Measurements from ENCODE around the gene ADAM12. TPM values are rescaled to one million over a fixed set of nuclear protein-coding genes. Genes with fewer than 3 reads are reported as not detected.

The ADAM12 gene
- total RNA-seq, 4 donors from 2014 or later: 0.19 to 2.6 (median 1.5) TPM

DNA sequence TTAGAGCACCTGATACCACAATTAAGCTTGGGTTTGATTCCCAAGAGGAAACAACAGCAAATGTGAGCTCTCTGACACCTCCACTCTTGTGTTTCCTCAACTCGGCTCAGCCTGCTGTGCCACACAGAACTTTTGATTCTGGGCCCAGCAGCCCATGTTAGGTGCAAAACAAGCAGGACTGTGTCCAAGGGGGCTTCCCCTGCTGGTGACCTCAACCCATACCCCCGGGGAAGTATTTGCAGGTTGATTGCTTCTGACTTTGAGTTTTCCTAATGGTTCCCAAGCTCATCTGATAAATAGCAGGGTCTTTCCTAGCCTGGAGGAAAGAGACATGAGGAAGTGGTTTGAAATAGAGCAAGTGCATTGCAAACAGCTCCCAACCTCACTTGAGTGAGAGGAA lies 43.5 kb upstream of the ADAM12 start:
- TF ChIP-seq POLR2A (IDR thresholded peaks at IDR 0.05) (no peak), POLR2AphosphoS5 (IDR thresholded peaks at IDR 0.05) (no peak), EP300 (IDR thresholded peaks at IDR 0.05) (no peak)
- TF ChIP-seq, protein P1, sequence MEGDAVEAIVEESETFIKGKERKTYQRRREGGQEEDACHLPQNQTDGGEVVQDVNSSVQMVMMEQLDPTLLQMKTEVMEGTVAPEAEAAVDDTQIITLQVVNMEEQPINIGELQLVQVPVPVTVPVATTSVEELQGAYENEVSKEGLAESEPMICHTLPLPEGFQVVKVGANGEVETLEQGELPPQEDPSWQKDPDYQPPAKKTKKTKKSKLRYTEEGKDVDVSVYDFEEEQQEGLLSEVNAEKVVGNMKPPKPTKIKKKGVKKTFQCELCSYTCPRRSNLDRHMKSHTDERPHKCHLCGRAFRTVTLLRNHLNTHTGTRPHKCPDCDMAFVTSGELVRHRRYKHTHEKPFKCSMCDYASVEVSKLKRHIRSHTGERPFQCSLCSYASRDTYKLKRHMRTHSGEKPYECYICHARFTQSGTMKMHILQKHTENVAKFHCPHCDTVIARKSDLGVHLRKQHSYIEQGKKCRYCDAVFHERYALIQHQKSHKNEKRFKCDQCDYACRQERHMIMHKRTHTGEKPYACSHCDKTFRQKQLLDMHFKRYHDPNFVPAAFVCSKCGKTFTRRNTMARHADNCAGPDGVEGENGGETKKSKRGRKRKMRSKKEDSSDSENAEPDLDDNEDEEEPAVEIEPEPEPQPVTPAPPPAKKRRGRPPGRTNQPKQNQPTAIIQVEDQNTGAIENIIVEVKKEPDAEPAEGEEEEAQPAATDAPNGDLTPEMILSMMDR (IDR thresholded peaks at IDR 0.05): no peak
- Histone ChIP-seq H3K27me3 (no peaks in the 10 kb centered on the region), H3K36me3 (no peaks in the 10 kb centered on the region), H3K9me3 (no peaks in the 10 kb centered on the region), H3K4me3 (no peak overlapping the region), H3K4me1 (no peaks in the 10 kb centered on the region), H3K27ac (no peak overlapping the region)
- no peak for DNase-seq (ENCODE audit: low spot score in 2 of 2)
- 88% methylated on average over 2 of the region's 2 CpGs for WGBS

DNA sequence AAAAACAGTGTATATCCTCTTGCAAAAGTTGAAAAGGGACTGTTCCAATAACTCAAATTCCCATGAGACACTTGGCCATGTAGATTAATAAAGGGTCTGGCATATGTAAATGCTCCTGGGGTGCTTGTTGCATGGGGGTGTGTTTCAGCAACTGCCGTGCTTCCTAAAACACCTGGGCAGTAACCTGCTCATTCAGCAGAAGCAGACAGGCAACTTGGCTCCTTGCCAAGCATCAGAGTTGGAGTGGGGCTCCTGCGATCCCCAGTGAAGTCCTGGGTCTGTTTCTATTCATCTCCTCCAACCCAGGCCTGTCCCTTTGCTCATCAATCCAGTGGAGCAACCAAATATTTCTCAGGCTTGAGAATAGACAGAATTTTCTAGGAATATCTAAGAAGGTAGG lies 42.2 kb upstream of the ADAM12 start:
- H3K9me3 ChIP-seq: no peaks in the 10 kb centered on the region
- DNase-seq (ENCODE audit: low spot score in 2 of 2): no peak
- H3K4me1 ChIP-seq: no peaks in the 10 kb centered on the region
- no peaks in the 10 kb centered on the region for H3K27me3 ChIP-seq
- H3K4me3 ChIP-seq: no peak overlapping the region
- 88% methylated on average over 2 of the region's 2 CpGs for WGBS
- H3K36me3 ChIP-seq: no peaks in the 10 kb centered on the region
- no peak for TF ChIP-seq POLR2A (IDR thresholded peaks at IDR 0.05)
- no peak for TF ChIP-seq EP300 (IDR thresholded peaks at IDR 0.05)
- TF ChIP-seq, protein P1 (IDR thresholded peaks at IDR 0.05): no peak
- no peak for TF ChIP-seq POLR2AphosphoS5 (IDR thresholded peaks at IDR 0.05)
- no peak overlapping the region for H3K27ac ChIP-seq

DNA sequence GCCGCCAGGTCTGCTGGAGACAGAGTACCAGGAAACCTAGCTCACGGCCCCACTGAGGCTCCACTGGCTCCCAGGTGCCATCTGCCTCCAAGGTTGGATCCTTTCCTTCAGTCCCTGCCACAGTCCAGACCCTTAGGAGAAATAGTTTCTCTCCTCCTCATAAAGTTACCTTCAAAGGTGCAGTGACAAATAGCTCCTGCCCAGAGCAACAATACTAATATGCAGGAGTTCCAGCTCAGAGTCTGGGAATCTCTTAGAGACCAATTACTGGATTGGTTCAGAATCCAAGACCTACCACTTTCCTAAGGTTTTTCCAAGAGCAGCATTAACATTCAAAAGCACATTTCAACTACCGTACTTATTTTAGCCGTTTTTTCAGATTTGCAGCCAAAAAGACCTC lies 41.0 kb upstream of the ADAM12 start:
- H3K27me3 ChIP-seq: no peaks in the 10 kb centered on the region
- TF ChIP-seq POLR2A (IDR thresholded peaks at IDR 0.05) (no peak), POLR2AphosphoS5 (IDR thresholded peaks at IDR 0.05) (no peak), EP300 (IDR thresholded peaks at IDR 0.05) (no peak)
- TF ChIP-seq, protein P1 (IDR thresholded peaks at IDR 0.05): no peak
- no peaks in the 10 kb centered on the region for H3K9me3 ChIP-seq
- no peak for DNase-seq (ENCODE audit: low spot score in 2 of 2)
- no peaks in the 10 kb centered on the region for H3K36me3 ChIP-seq
- H3K4me3 ChIP-seq: no peak overlapping the region
- no peak overlapping the region for H3K27ac ChIP-seq
- 91% methylated on average over 4 of the region's 4 CpGs for WGBS
- H3K4me1 ChIP-seq: no peaks in the 10 kb centered on the region

DNA sequence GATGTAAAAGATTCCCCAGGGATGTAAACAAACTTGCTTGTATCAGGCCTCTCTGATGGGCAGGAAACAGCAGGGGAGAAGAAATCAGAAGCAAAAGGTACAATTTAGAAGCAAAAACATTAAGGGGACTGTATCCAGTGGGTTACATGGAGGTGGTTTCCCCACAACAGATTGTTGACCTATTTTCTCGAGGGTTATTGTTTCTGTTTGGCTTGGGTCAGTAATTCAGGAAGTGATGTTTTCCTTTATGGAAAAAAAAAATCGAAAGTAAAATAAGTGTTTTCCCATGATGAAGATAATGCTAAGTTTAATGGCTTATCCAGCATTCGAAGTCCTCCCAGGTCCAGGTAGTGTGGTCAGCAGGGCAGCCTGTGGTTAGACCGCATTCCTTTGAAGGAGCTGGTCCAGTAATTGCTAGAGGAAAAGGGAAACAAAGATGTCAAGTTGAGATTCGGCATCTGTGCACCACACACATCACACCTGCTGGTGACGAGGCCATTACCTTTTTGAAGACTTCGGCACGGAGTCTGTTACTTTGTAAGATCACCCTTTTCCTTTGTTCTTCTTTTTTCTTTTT lies 37.3 kb upstream of the ADAM12 start:
- TF ChIP-seq POLR2A (IDR thresholded peaks at IDR 0.05) (no peak), POLR2AphosphoS5 (IDR thresholded peaks at IDR 0.05) (no peak), EP300 (IDR thresholded peaks at IDR 0.05) (no peak)
- TF ChIP-seq, protein P1 (IDR thresholded peaks at IDR 0.05): no peak
- H3K4me3 ChIP-seq: no peak overlapping the region
- 62% methylated on average over 8 of the region's 8 CpGs for WGBS
- DNase-seq (ENCODE audit: low spot score in 2 of 2): no peak
- peaks cover 3% of the 10 kb centered on the region for H3K9me3 ChIP-seq
- H3K27me3 ChIP-seq: no peaks in the 10 kb centered on the region
- H3K36me3 ChIP-seq: no peaks in the 10 kb centered on the region
- no peaks in the 10 kb centered on the region for H3K4me1 ChIP-seq
- H3K27ac ChIP-seq: no peak overlapping the region

DNA sequence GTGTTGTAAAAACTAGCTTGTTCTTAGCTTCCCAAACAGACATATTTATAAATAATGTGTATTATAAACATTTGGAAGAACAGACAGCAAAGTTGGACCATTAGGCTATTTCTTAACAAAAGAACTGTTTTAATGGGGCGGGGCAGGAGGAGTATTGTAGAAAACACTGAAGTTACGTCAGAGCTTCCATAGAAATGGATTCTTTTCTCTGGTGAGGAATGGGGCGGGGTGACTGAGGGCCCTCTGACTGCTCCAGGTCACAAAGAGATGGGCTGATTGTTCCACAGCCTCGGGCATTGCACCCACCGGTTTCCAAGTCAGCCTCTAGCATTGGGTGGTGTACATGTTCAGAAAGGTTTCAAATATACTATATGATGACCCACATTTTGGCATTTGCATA lies 36.8 kb upstream of the ADAM12 start:
- Histone ChIP-seq H3K27ac (no peak overlapping the region), H3K9me3 (peaks cover 3% of the 10 kb centered on the region), H3K27me3 (no peaks in the 10 kb centered on the region), H3K36me3 (no peaks in the 10 kb centered on the region), H3K4me3 (no peak overlapping the region), H3K4me1 (no peaks in the 10 kb centered on the region)
- 80% methylated on average over 5 of the region's 5 CpGs for WGBS
- DNase-seq (ENCODE audit: low spot score in 2 of 2): no peak
- TF ChIP-seq EP300 (IDR thresholded peaks at IDR 0.05) (no peak), POLR2A (IDR thresholded peaks at IDR 0.05) (no peak), POLR2AphosphoS5 (IDR thresholded peaks at IDR 0.05) (no peak)
- TF ChIP-seq, protein P1 (IDR thresholded peaks at IDR 0.05): no peak

All from suprapubic skin (tissue), 4 donors.